IMR-90 (cell line): ENCODE results near the gene EXOSC9. TPM values are rescaled to one million over a fixed set of nuclear protein-coding genes. Genes with fewer than 3 reads are reported as not detected.

Experiments
- ATAC-seq: fragments of 200-7000 bp; cut with Tn5 transposase; 2 replicates; pipeline ENCODE4 v1.9.1; 2020; ENCODE audit warnings: low read depth, mild to moderate bottlenecking, moderate library complexity
- BruUV-seq: library from RNA; stranded (reverse); fragments of 400-500 nt; replicated peaks from 2 replicates; lab custom pipeline; 2021; lab: Mats Ljungman, UMichigan
- CTCF ChIA-PET: fragments of 300-600 bp; formaldehyde crosslinking; extraction: SDS; loops from one replicate; lab custom pipeline; 2021; ENCODE audit warnings: antibody characterized with exemption; lab: Yijun Ruan, JAX
- POLR2A ChIA-PET: fragments of 300-600 bp; sonication (Branson Sonifier 250); formaldehyde crosslinking; loops from one replicate; lab custom pipeline; 2022; ENCODE audit warnings: antibody characterized with exemption; ENCODE audit not compliant: unreplicated experiment; lab: Charles Lee
- DNase-seq: peaks from one replicate; pipeline ENCODE4 v3.0.0; 2013
- H2AFZ ChIP-seq: replicated peaks from 2 replicates; pipeline ENCODE3; 2013; ENCODE audit warnings: low read length, mild to moderate bottlenecking; ENCODE audit not compliant: poor library complexity
- H2AK5ac ChIP-seq: 2 replicates; pipeline ENCODE4 v1.6.1; 2013; ENCODE audit warnings: low read depth, low read length, inconsistent platforms
- H2AK9ac ChIP-seq: replicated peaks from 2 replicates; pipeline ENCODE3; 2013; ENCODE audit warnings: mild to moderate bottlenecking, low read depth, low read length, moderate library complexity; ENCODE audit not compliant: poor library complexity
- H2BK120ac ChIP-seq: 2 replicates; pipeline ENCODE4 v1.6.1; 2013; ENCODE audit warnings: low read depth, low read length, inconsistent platforms
- H2BK15ac ChIP-seq: 3 replicates; pipeline ENCODE4 v1.6.1; 2013; ENCODE audit warnings: low read depth, low read length, inconsistent platforms
- H2BK20ac ChIP-seq: 2 replicates; pipeline ENCODE4 v1.6.1; 2013; ENCODE audit warnings: low read depth, mild to moderate bottlenecking, inconsistent platforms, low read length, moderate library complexity
- H2BK5ac ChIP-seq: 2 replicates; pipeline ENCODE4 v1.6.1; 2013; ENCODE audit warnings: mild to moderate bottlenecking, low read depth, low read length, inconsistent platforms; ENCODE audit not compliant: poor library complexity, severe bottlenecking
- H3K14ac ChIP-seq: replicated peaks from 2 replicates; pipeline ENCODE4 v1.6.1; 2013; ENCODE audit warnings: low read depth, low read length, inconsistent platforms
- H3K18ac ChIP-seq: 2 replicates; pipeline ENCODE4 v1.6.1; 2013; ENCODE audit warnings: low read depth, low read length, control low read depth
- H3K23ac ChIP-seq: 2 replicates; pipeline ENCODE4 v1.6.1; 2013; ENCODE audit warnings: low read depth, low read length, inconsistent platforms
- H3K27ac ChIP-seq: 2 replicates; pipeline ENCODE4 v1.5.1; 2013; ENCODE audit warnings: mild to moderate bottlenecking, control low read depth, low read length; ENCODE audit not compliant: insufficient read depth
- H3K27me3 ChIP-seq: 2 replicates; pipeline ENCODE4 v1.6.1; 2013; ENCODE audit warnings: low read length; ENCODE audit not compliant: control insufficient read depth, insufficient read depth
- H3K36me3 ChIP-seq: 2 replicates; pipeline ENCODE4 v1.6.1; 2013; ENCODE audit warnings: low read length, mixed read lengths; ENCODE audit not compliant: control insufficient read depth, insufficient read depth
- H3K4ac ChIP-seq: 2 replicates; pipeline ENCODE4 v1.6.1; 2013; ENCODE audit warnings: low read depth, low read length, inconsistent platforms
- H3K4me1 ChIP-seq: 2 replicates; pipeline ENCODE4 v1.6.1; 2013; ENCODE audit warnings: low read length, mixed read lengths; ENCODE audit not compliant: control insufficient read depth, insufficient read depth
- H3K4me2 ChIP-seq: 2 replicates; pipeline ENCODE4 v1.6.1; 2013; ENCODE audit warnings: low read depth, mild to moderate bottlenecking, control low read depth, low read length, moderate library complexity
- H3K4me3 ChIP-seq: 2 replicates; pipeline ENCODE4 v1.5.1; 2013; ENCODE audit warnings: low read depth, mild to moderate bottlenecking, control low read depth, low read length, moderate library complexity; ENCODE audit not compliant: insufficient read depth
- H3K56ac ChIP-seq: 2 replicates; pipeline ENCODE4 v1.6.1; 2013; ENCODE audit warnings: low read length, inconsistent platforms; ENCODE audit not compliant: insufficient read depth; ENCODE audit errors: extremely low read depth
- H3K79me1 ChIP-seq, 2 experiments: 2 replicates each; pipeline ENCODE4 v1.6.1; 2013; ENCODE audit warnings: low read length in 2 of 2, inconsistent platforms in 1 of 2, low read depth in 1 of 2
- H3K9ac ChIP-seq: 2 replicates; pipeline ENCODE4 v1.6.1; 2013; ENCODE audit warnings: low read depth, low read length, control low read depth
- H3K9me1 ChIP-seq: 2 replicates; pipeline ENCODE4 v1.6.1; 2013; ENCODE audit warnings: low read length, inconsistent platforms; ENCODE audit not compliant: insufficient read depth
- H3K9me3 ChIP-seq: 2 replicates; pipeline ENCODE4 v1.6.1; 2013; ENCODE audit warnings: low read length; ENCODE audit not compliant: control insufficient read depth, insufficient read depth
- H4K20me1 ChIP-seq: 2 replicates; pipeline ENCODE4 v1.6.1; 2013; ENCODE audit warnings: low read length, inconsistent platforms; ENCODE audit not compliant: insufficient read depth
- H4K5ac ChIP-seq: 2 replicates; pipeline ENCODE4 v1.6.1; 2013; ENCODE audit warnings: mild to moderate bottlenecking, low read depth, low read length, control low read depth
- H4K8ac ChIP-seq, 2 experiments: 2 replicates each; pipeline ENCODE4 v1.6.1; 2013; ENCODE audit warnings: low read depth in 2 of 2, low read length in 2 of 2, control low read depth in 1 of 2, inconsistent platforms in 1 of 2
- H4K91ac ChIP-seq: 2 replicates; pipeline ENCODE4 v1.6.1; 2013; ENCODE audit warnings: low read depth, low read length, inconsistent platforms; ENCODE audit not compliant: insufficient read depth
- BHLHE40 ChIP-seq: fragments of 150-350 bp; IDR thresholded peaks from 2 replicates; pipeline ENCODE4 v1.6.1; 2016; ENCODE audit warnings: mild to moderate bottlenecking, low read depth, low read length
- RAD21 ChIP-seq: IDR thresholded peaks from 2 replicates; pipeline ENCODE4 v1.6.1; 2012; ENCODE audit warnings: low read length, improper control_type of control experiment
- USF2 ChIP-seq: fragments of 150-350 bp; IDR thresholded peaks from 2 replicates; pipeline ENCODE4 v1.6.1; 2017; ENCODE audit warnings: mild to moderate bottlenecking, antibody characterized with exemption, low read length, low read depth
- dilution Hi-C: fragments of 300-500 bp; cut with HindIII; formaldehyde crosslinking; loops from one replicate; pipeline ENCODE4 v1.14.3; 2018; ENCODE audit warnings: low sequenced_read_pairs; ENCODE audit not compliant: unreplicated experiment
- in situ Hi-C: fragments of 300-500 bp; cut with MboI; formaldehyde crosslinking; loops from 3 replicates; pipeline ENCODE4 v1.14.3; 2019; ENCODE audit warnings: low sequenced_read_pairs, inconsistent platforms, mixed read lengths
- intact Hi-C: fragments of 100-400 bp; cut with micrococcal nuclease; formaldehyde crosslinking; loops from 2 replicates; pipeline ENCODE4 v1.10.0; 2022
- polyA plus RNA-seq, 3 experiments: library from polyadenylated mRNA; depleted of rRNA; stranded (reverse); fragments of >200 nt; gene quantifications; 2 replicates each; pipeline ENCODE4 v1.2.3, GENCODE V29; 2012; ENCODE audit warnings: low replicate concordance in 1 of 3
- total RNA-seq: library from RNA; depleted of rRNA; stranded (reverse); fragments of >200 nt; gene quantifications from 2 replicates; pipeline ENCODE4 v1.2.3, GENCODE V29; 2012

Gene EXOSC9
- total and polyA plus RNA-seq, 2 of the 4 experiments (the other 2 are of a cell fraction): 34.7 to 47.5 TPM

GRCh38 chr4:121790976-121791375 lies 10.1 kb upstream of the EXOSC9 start:
- Histone ChIP-seq H3K4me2 (peak overlapping the region; percentile 38; the same call in 1 of the 2 replicates), H2BK120ac (peak overlapping the region; percentile 87), H3K9me1 (peaks cover 9% of the 10 kb centered on the region; the same call in 1 of the 2 replicates), H4K8ac (peak overlapping the region; percentile 42 to 51; a peak in 3 of 4 replicates), H3K36me3 (no peaks in the 10 kb centered on the region), H3K18ac (peak overlapping the region; percentile 97; the same call in 1 of the 2 replicates), H3K27ac (peak overlapping the region; percentile 22; the same call in 1 of the 2 replicates), H3K79me1 (peaks cover 0 to 14% of the 10 kb centered on the region in 2 experiments; a peak in 1 of 4 replicates), H4K5ac (peak overlapping the region; percentile 89; the same call in 1 of the 2 replicates), H3K27me3 (no peaks in the 10 kb centered on the region), H4K91ac (peak overlapping the region; percentile 84), H3K4ac (peak overlapping the region; percentile 71), H2AK9ac (no peak overlapping the region), H2BK5ac (peak overlapping the region; percentile 98), H2BK15ac (peak overlapping the region; percentile 78; the same call in 1 of the 3 replicates), H3K9ac (no peak overlapping the region), H3K9me3 (no peaks in the 10 kb centered on the region), H3K4me3 (no peak overlapping the region), H3K56ac (no peak overlapping the region; the same call in 1 of the 2 replicates), H3K14ac (peak overlapping the region; percentile 44), H4K20me1 (no peaks in the 10 kb centered on the region), H2AK5ac (peak overlapping the region; percentile 96; the same call in 1 of the 2 replicates), H3K23ac (peak overlapping the region; percentile 42; the same call in 1 of the 2 replicates), H3K4me1 (peaks cover 26% of the 10 kb centered on the region), H2AFZ (no peak overlapping the region), H2BK20ac (peak overlapping the region; percentile 73)
- dilution Hi-C loops (no loop called here), in situ Hi-C loops (no loop called here), intact Hi-C loops (no loop called here)
- no TSS peak for BruUV-seq
- CTCF ChIA-PET: no interaction called here
- peak; percentile 42; the same call in 1 of the 2 replicates for TF ChIP-seq BHLHE40
- peak; percentile 59 for TF ChIP-seq USF2
- TF ChIP-seq RAD21: no peak
- DNase-seq (peak; percentile 40), ATAC-seq (no peak)
- POLR2A ChIA-PET: interaction anchor here (0.6 kb wide), 1 partner anchor 13 kb away, joined by 4 read pairs; no protein-coding TSS in a partner anchor
